ENCODE results near the gene PTPRD. TPM values are rescaled to one million over a fixed set of nuclear protein-coding genes. Genes with fewer than 3 reads are reported as not detected.

PTPRD gene
- total RNA-seq, 1 experiment from 2014 or later: 32.5 TPM

DNA sequence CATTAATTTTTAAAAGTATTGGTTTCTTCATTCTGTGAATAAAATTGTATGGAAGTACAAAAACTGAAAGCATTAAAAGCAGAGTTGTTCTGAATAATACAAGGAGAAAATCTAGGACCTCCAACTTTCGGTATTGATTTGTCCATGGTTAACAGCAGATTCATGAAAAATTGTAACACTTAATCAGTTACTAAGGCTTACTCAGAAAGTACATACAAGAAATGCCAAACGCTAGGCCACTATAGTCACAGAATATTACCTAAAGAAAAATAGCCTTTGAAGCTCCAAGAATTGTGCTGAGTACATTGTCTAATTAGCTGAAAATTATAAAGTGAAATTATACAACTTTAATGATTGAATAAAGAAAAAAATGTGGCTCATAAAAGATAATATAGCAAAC, 271.7 kb downstream of the PTPRD start:
- Mint-ChIP-seq H3K27me3 (ENCODE audit: low read depth) (peaks cover 21% of the 10 kb centered on the region), H3K4me3 (no peak overlapping the region), H3K9me3 (peaks cover 5 to 10% of the 10 kb centered on the region in 2 experiments; a peak in 3 of 5 replicates), H3K27ac (no peak overlapping the region), H3K36me3 (ENCODE audit: insufficient read depth in 1 of 3, low read depth in 3 of 3) (peaks cover 0 to 5% (median 1%) of the 10 kb centered on the region in 3 experiments; a peak in 2 of 7 replicates), H3K4me1 (peaks cover 20 to 22% of the 10 kb centered on the region in 2 experiments)
- H3K4ac ChIP-seq (ENCODE audit: low read depth, low read length): no peak overlapping the region
- H3K23me2 ChIP-seq (ENCODE audit: insufficient read length, low read depth, low read length, poor library complexity, severe bottlenecking): no peaks in the 10 kb centered on the region
- WGBS (ENCODE audit: extremely low coverage, insufficient read length, low lambda C conversion rate): no CpG with 5 or more reads among the region's 2 CpGs
- H4K91ac ChIP-seq (ENCODE audit: insufficient read length, low read depth, low read length): no peak overlapping the region
- no peak overlapping the region for H2BK5ac ChIP-seq (ENCODE audit: insufficient read length, low read length)
- H2BK120ac ChIP-seq (ENCODE audit: low read depth, low read length, poor library complexity, severe bottlenecking): no peak overlapping the region
- H2BK20ac ChIP-seq (ENCODE audit: low read depth, low read length, poor library complexity, severe bottlenecking): no peak overlapping the region
- no peaks in the 10 kb centered on the region for H3K27me3 ChIP-seq (ENCODE audit: insufficient read depth, low read length)
- no peak overlapping the region for H2AFZ ChIP-seq (ENCODE audit: low read length)
- no peak overlapping the region for H3K18ac ChIP-seq (ENCODE audit: insufficient read length, low read depth, low read length)
- no peak overlapping the region for H4K5ac ChIP-seq (ENCODE audit: insufficient read length, low read depth, low read length)
- no peaks in the 10 kb centered on the region for H3K79me1 ChIP-seq (ENCODE audit: insufficient read depth, low read depth, low read length, poor library complexity, severe bottlenecking)
- H3K23ac ChIP-seq (ENCODE audit: insufficient read length, low read depth, low read length): no peak overlapping the region
- TF ChIP-seq CTCF (conservative IDR thresholded peaks at IDR 0.05): no peak
- H3T11ph ChIP-seq (ENCODE audit: low read length): no peak overlapping the region
- no peak overlapping the region for H3K27ac ChIP-seq (ENCODE audit: insufficient read length, low read depth, low read length)
- no peak overlapping the region for H3K56ac ChIP-seq (ENCODE audit: insufficient read length, low read depth, low read length)
- H4K20me1 ChIP-seq (ENCODE audit: control insufficient read depth, insufficient read depth, insufficient read length): no peaks in the 10 kb centered on the region
- no peak overlapping the region for H2BK12ac ChIP-seq (ENCODE audit: insufficient read length, low read depth, low read length)
- H3K14ac ChIP-seq (ENCODE audit: insufficient read depth, low read length): no peak overlapping the region
- DNase-seq: no peak
- no peak overlapping the region for H2BK15ac ChIP-seq (ENCODE audit: low read depth, low read length)
- no peaks in the 10 kb centered on the region for H3K9me3 ChIP-seq (ENCODE audit: control insufficient read depth, low read depth, low read length)
- no peak overlapping the region for H3K4me2 ChIP-seq (ENCODE audit: insufficient read depth, insufficient read length, low read length)
- H3K4me1 ChIP-seq (ENCODE audit: insufficient read depth, low read length): no peaks in the 10 kb centered on the region
- H4K8ac ChIP-seq (replicated peaks; ENCODE audit: insufficient read length, low read depth, low read length): no peak overlapping the region
- no peak overlapping the region for H3K9ac ChIP-seq (ENCODE audit: extremely low read depth, insufficient read length, low read length)
- H3K79me2 ChIP-seq (ENCODE audit: insufficient read depth, low read length): no peaks in the 10 kb centered on the region
- H2AK5ac ChIP-seq (ENCODE audit: insufficient read length, low read length): no peak overlapping the region

Measured in H9 (cell line).